Measurements from ENCODE around the gene CKAP2L.
A peak's percentile ranks its signal among the peaks of the same experiment; 100 is the strongest.

The CKAP2L gene

DNA sequence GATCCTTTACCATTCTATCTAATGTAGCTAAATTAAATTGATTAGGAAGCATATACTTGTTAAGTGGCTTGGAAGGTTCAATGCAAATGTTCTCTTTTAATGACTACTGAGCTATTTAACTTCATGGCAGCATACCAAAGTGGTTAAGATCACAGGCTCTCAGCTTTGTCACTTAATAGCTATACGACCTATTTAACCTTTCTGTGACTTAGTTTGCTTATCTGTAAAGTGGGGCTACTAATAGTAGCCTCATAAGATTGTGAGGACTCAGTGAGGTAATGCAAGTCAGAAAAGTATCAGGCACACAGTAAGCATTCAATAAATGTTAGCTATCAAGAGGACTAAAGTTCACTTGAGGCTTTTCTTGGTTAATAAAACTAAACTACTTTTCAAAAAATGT, 4.3 kb downstream of the CKAP2L start:
- DNase-seq, result no peak

DNA sequence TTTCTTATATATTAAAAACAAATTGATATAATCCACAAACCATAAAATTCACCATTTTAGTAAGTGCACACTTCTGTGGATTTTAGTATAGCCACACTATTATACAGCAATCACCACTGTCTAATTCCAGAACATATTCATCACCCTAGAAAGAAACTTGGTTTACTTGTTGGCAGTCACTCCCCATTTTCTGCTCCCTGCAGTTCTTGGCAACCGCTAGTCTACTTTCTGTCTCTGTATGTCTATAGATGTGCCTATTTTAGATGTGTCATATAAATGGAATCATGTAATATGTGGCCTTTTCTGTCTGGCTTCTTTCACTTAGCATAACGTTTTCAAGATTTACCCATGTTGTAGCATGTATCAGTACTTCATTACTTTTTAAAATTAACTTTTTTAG, 5.7 kb downstream of the CKAP2L start:
- no peak for DNase-seq

GRCh38 chr2:112757265-112757664, 7.1 kb downstream of the CKAP2L start:
- DNase-seq, result peak in 1 of 2 donors; percentile 28

DNA sequence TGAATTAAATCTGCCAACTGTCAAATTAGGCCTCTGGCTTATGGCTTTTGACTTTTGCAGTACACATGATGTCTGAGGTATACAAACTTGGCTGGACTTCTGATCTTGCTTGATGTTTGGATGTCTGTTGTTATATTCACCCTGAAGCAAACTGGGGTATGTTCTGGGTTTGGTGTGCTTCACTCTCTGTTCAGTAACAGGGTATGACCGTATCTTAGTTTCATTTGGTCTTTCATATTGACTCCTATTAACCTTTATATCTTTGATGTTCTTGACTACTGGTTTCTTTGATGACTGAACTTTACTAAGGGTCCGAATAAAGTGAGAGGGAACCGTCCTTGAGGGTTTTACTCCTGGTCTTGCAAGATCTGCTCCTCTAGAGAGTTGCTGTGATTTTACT, 8.2 kb downstream of the CKAP2L start:
- no peak for DNase-seq

- DNase-seq, result peak in 1 of 2 donors; percentile 19
Observed at GRCh38 chr2:112755444-112755843, 9.0 kb downstream of the CKAP2L start.

- DNase-seq, result peak in 1 of 2 donors; percentile 3
Observed at GRCh38 chr2:112754564-112754963, 9.8 kb downstream of the CKAP2L start.

DNA sequence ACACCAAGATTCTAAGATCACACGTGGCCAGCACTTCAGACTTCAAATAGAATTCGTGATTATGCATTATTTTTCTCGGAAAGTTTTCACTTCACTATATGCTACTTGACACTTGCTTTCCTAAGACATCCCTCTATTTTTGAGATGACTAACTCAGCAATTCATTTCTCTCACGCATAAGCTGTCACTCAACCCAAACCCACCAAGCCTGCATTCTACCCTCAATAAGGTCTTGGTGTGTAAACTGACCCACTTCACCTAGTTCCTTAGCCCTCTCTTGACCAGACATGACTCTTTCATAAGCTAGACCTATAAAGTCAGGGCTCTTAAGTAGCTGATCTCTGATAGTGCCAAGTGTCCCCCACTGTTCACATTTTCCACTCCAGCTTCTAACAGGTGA, 11.7 kb downstream of the CKAP2L start:
- DNase-seq, result no peak

- no peak for DNase-seq
Observed at GRCh38 chr2:112751451-112752197, 12.8 kb downstream of the CKAP2L start.

- no peak for DNase-seq
Observed at GRCh38 chr2:112750560-112750843, 13.9 kb downstream of the CKAP2L start.

DNA sequence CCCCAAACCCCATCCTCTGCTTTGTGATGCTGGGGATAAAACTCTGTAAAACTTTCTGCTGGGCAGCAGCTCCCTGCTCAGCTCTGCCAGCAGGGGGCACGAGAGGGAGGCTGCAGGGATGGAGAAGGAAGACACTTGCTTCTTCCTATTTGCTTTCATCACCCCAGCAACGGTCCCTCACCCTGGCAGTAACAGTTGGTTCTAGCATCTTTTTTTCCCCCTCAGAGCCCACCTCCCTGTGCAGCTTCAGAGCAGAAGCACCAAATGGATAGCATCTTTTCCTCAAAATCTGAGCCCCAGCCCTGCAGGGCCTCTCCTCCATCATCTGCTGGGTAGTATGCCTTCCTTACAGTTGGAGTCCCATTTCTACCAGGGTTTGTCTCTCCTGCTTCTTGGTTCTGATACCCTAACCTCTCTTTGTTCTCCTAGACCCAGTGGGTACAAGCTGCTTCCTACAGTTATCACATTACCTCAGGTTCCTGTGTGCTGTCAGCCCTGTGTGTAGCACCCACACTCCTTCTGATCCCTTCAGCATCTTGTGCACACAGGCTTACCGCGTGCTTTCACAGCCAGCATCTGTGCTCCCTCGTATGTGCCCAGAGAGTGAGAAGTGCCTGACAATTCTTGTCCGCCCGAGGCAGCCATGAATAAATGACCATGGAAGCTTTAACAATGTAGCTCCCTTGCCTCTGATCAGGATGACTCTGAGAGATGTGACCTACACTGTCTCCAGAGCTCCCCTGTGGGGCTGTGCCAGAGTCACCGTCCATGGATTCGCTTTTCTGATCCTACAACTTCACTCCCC, 14.5 kb downstream of the CKAP2L start:
- DNase-seq, result peak; percentile 77 to 86

GRCh38 chr2:112740527-112740926, 23.9 kb downstream of the CKAP2L start:
- no peak for DNase-seq

DNA sequence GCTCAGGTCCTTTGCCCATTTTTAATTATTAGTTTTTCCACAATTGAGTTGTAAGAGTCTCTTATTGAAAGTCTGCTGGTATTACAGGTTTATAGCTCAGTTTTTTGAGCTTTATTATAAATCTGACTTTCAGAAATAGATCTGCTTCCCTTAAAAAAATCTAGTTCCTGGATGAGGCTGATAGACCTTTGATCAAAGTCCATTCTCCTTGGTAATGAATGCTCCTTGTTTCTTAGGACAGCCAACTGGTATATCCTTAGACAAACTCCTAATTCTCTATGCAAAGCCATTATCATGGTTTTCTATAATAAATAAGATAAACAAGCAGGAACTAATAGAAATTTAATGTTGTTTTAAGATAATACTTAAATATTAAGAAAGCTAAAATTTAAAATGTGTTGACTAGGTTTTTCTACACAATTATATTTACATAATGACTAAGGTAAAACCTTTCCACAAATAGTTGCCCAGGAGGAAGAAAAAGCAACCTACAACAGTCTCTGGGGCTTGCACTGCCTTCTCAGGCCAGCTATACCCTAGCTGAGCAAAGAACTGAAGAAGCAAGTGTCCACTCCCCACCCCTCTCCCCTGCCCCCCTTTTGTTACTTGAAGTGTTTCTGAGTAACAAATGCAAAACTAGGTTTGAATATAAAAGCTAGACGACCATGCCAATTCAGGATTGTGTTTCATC, 26.7 kb downstream of the CKAP2L start:
- DNase-seq, result no peak

GRCh38 chr2:112733871-112734270, 30.5 kb downstream of the CKAP2L start:
- DNase-seq, result no peak

- no peak for DNase-seq
Observed at GRCh38 chr2:112733456-112733855, 31.0 kb downstream of the CKAP2L start.

DNA sequence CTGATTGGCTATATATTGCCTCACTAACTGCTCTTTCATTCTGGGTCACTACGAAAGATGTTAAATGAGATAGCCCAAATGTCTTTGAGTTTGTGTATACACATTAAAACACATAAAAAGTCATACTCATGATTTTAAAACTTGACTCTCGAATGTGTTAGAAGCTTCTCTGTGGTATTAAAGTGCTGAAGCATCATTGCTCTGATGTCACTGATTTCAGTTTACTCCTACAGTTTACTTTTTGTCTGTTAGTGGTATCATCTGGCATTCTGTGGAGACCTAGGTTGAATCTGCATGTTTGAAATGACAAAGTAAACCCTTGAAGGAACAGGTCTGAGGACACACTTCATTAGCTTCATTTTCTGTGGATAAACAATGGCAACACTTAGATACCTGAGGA, 32.9 kb downstream of the CKAP2L start:
- no peak for DNase-seq

DNA sequence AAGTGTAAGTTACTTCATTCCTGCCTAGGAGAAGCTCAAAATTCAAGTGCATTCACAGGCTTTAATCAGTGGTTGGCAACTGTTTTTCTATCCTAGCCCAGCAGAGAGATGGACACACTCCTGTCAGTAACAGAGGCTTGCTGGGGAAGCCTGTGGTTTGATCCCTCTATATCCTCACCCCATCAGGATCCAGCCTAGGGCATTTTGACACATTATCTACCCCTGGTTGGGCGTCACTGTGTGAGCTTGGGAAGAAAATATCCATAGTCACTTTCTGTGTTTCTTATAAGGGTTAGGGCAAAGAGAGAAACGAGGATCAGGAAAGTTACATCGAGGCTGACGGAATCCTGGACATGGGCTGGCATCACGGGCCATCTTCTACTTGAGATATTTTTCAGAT, 33.6 kb downstream of the CKAP2L start:
- DNase-seq, result no peak

DNA sequence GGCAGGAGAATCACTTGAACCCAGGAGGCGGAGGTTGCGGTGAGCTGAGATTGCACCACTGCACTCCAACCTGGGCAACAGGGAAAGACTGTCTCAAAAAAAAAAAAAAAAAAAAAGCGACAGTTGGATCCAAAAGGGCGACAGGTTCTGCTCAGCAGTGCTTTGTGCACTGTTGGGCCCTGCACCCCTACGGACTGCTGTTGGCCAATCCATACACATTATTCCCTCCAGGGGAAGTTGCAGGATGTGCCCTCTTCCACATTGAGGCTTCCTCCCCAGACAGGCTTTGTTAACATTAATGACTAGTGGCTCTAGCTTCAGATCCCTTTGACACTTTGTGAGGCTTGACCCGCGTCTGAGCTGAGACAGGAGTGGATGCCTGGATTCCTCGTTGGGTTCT, 34.2 kb downstream of the CKAP2L start:
- no peak for DNase-seq

DNA sequence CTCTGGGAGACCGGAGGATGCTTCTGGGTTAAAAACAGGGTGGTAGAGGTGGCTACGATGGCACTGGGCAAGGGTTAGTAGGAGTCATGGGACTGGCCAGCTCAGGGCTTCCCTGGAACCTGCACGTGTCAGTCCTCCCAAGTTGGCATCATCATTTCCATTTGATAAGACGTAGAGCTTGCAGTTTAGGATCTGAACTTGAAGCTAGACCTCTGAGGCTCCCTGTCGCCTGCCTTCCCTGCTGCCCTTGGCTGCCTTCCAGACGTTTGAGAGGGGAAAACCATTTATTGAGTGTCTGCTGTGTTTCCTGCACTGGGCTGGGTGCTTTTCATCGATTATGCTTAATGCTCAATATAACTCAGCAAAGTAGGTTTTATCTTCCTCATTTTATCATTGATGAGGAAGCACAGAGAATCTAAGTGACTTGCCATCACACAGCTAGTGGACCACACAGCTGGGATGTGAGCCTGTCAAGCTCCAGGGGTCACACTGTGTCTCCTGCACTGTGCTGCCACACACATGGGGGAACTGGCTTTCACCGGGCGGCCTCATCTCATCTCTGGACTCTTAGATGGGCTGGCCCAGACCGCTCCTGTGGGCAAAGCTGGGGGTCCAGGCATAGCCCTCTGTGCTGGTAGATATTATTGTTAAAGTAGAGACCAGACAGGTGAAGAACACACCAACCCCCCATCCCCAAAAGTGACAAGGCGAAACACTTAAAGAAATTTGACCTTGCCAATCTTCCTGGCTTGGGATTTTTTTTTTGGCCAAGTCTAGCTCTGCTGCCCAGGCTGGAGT, 35.8 kb downstream of the CKAP2L start:
- DNase-seq, result no peak

GRCh38 chr2:112728029-112728362, 36.4 kb downstream of the CKAP2L start:
- DNase-seq, result no peak

- no peak for DNase-seq
Observed at GRCh38 chr2:112727276-112728028, 37.0 kb downstream of the CKAP2L start.

DNA sequence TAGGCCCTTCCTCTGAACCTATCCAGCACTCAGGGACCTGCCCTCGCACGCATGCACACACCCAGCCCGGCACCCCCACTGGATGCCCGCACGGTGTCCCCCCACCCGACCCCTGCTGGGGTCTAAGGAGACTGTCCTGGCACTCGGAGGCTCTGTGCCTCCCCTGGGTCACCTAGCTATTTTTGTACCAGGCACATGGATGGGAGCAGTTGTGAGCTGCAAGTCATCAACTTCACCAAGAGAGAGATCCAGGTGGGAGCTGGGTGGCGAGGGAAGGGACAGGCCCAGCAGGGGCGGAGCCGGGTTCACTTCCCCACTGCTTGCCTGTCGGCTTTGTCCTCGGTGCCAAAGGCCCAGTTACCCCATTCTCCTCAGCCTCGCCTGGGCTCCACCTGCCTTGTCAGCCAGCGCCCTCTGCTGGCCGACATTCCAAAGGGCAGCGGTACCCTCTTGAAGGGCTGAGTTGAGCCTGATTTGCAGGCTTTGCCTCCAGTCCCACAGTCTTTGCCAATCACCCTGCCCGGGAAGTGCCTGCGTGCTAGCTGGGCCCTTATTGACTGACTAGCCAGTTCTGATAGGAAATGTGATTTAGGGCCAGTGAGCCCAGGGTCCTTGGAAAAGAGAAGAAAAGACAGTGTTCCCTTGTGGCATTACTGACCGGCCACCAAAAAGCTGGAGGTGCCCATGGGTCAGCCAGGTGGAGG, 37.8 kb downstream of the CKAP2L start:
- DNase-seq, result peak; percentile 90

Measured in CD4-positive, alpha-beta T cell treated with Interferon alpha-2 for 1 hour (primary cell).